HG03175 (cell line): ENCODE data around the gene ARSB.
"Not testable (repeated sequence)": the region's sequence is repeated elsewhere in the genome, so short reads cannot be mapped to it uniquely, and the experiment has no call there.

Experiments
- ATAC-seq: cut with Tn5 transposase; IDR thresholded peaks from one replicate; pipeline ENCODE4 v1.9.1; 2021; ENCODE audit warnings: mild to moderate bottlenecking, moderate library complexity; ENCODE audit not compliant: unreplicated experiment

Gene ARSB

GRCh38 chr5:78958672-78959445 lies 26.3 kb downstream of the ARSB start:
- ATAC-seq: no peak

DNA sequence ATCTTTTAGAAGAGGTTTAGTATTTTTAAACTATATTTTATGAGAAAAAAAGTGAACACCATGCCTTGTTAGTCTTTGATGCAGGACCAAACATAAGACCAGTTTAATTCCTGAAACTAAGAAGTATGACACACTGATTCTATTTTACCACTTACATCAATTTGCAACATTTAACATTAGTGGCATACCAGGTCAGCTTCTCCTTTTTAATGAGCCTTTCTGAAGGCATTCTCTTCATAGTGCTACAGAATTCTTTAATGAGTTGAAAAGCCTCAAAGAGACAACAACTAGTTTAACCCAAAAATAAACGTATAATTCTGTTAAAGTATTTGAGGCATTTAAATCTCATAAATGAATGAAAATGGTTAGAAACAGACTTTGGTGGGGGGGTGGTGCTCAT lies 28.2 kb downstream of the ARSB start:
- ATAC-seq: no peak

- ATAC-seq: no peak
These were observed 31.9 kb downstream of the ARSB start for GRCh38 chr5:78953092-78953800.

DNA sequence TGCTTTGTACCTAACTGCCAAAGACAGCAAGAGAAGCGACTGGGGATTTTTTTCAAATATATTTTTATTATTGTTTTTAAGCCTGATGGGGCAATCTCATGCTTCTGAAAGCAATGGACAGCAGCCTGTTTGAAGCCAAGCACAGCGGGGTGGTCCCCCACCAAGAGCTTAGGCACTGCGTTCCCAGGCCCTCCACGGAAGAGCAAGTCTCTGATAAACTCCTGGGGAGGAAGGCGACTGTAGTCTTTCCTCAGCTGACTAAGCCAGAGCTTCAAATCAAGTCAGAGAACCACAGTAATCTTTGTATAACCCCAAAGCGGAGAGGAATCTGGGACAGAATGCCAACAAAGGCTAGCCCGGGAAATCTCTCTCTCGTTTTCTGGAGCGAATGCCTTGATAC lies 54.4 kb downstream of the ARSB start:
- no peak for ATAC-seq

DNA sequence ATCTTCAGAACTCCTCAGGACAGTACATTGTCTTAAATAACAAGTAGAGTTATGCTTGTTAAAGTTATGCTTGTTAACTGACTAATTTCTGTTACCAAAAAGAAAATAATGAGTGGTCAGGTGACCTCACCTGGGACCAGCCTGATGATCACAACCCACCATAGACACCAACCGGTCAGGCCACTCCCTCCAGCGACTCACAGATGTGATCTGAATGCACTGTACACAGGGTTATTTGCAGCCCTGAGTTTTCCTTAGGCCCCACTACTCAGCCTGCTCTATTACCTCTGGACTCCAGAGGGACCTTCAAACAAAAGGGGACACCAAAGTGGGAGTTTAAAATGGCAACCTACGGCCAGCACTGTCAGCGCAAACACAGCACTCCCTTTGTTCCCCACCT lies 55.3 kb downstream of the ARSB start:
- no peak for ATAC-seq

- ATAC-seq: no peak
These were observed 57.3 kb downstream of the ARSB start for GRCh38 chr5:78927657-78928282.

GRCh38 chr5:78926252-78926651 lies 58.9 kb downstream of the ARSB start:
- ATAC-seq: no peak

- no peak for ATAC-seq
These were observed 59.8 kb downstream of the ARSB start for GRCh38 chr5:78925129-78925876.

- peak; percentile 20 for ATAC-seq
These were observed 61.5 kb downstream of the ARSB start for GRCh38 chr5:78923622-78923970.

DNA sequence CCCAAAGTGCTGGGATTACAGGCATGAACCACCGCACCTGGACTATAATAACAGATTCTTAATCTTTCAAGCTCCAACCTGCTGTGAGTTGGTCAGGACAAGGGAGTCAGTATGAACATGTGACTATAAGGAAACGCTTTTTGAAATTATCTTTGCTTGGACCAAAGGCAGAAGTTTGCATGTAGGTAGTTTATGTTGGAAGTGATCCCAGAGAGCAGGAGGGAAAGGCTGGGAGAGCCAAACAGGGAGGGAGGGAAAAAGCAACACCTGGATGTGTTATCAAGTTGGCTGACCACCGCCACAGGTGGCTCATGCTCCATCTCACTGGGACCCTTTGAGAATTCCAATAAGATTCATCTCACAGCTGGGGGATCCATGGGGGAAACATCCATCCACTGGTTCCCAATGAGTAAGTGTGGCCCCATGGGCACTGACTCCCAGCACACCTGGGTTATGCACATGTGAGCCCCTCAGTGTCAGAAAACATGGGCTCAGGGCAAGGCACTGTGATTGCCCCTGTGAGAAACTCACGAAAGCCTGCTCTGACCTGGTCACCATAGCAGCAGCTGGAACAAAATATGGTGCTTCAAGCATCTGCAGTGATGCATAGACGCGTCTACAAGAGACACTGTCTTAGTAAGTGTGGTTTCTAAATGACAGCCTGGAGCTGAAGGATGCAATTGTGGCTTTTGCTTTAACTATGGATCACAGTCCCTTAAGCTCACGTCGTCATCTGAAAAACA lies 62.1 kb downstream of the ARSB start:
- ATAC-seq: peak; percentile 84

DNA sequence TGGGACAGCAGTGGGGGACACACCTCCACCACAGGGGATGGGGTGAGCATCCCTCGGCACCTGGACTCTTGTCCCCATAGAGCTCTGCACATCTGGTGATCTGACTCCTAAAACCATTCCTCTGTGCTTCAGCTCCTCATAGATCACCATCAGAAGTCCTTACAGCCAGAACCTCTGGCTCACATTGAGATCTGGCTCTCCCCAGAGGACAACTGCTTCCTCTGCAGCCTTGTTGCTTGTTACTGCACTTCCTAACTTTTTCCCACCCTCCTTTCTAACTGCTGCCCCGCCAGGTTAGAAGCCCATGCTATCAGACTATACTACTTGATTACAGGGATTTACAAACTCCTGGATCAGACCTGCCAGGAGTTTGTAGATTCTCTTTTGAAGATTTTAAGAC lies 64.5 kb downstream of the ARSB start:
- no peak for ATAC-seq

- ATAC-seq: no peak
These were observed 65.3 kb downstream of the ARSB start for GRCh38 chr5:78919796-78920195.

DNA sequence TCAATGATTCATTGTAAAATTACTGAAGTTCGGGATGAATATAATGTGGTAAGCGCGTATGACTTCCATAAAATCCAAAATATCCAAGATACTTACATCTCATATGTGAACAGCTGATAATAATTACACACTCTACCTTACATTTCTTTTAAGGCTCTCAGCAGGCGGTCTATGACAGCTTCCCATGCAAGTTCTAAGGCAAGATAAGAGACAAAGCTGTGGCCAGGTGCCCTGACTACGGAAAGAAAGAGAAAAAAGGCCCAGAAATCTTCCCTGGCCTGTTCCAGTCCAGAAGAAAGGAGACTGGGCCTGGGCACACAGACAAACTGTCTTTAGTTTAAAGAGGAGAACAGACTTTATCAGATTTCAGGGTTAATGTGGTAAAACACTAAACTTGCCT lies 69.1 kb downstream of the ARSB start:
- ATAC-seq: no peak

- no peak for ATAC-seq
These were observed 69.9 kb downstream of the ARSB start for GRCh38 chr5:78915170-78915569.

GRCh38 chr5:78912811-78913210 lies 72.3 kb downstream of the ARSB start:
- ATAC-seq: no peak

DNA sequence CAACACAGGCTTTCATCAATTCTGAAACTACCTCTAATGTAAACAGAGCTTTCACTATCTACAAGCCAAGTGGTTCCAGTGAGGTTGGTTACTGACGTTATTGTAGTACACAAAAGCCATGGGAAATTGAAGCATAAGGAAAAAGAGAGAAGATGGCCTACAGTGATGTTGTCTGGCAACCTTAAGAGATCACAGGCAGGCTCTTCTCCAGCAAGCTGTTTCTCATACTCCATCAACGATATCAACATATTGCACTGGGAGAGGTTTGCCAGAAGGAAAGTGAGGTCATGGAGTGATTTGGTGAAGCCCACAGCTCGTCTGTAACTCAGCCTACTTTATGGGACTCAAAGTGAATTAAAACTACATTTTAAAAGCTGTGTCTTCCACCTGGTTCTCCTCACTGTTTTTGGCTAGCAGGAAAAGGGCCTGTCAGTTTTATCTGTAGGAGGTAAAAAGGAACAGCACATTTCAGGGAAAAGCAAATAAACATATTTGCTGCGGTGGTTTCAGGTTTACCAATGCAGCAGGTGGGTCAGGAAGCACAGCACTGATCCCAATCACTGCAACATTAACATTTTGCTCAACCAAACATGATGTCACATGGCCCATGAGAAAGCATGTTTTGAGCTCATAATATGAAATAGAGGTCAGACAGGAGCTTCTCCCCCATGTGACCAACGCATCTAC lies 72.9 kb downstream of the ARSB start:
- ATAC-seq: no peak

DNA sequence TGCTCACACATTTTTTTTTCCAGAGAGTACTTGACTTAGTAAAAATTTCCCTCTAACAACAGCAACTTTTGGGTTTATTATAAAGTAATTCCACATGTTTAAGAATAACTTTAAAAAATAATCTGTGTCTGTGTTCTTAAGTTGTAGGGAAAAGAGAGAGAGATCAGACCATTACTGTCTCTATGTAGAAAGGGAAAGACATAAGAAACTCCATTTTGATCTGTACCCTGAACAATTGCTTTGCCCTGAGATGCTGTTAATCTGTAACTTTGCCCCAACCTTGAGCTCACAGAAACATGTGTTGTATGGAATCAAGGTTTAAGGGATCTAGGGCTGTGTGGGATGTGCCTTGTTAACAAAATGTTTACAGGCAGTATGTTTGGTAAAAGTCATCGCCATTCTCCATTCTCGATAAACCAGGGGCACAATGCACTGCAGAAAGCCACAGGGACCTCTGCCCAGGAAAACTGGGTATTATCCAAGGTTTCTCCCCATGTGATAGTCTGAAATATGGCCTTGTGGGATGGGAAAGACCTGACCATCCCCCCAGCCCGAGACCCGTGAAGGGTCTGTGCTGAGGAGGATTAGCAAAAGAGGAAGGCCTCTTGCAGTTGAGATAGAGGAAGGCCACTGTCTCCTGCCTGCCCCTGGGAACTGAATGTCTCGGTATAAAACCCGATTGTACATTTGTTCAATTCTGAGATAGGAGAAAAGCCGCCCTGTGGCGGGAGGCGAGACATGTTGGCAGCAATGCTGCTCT lies 75.7 kb downstream of the ARSB start:
- ATAC-seq: not testable (repeated sequence)

DNA sequence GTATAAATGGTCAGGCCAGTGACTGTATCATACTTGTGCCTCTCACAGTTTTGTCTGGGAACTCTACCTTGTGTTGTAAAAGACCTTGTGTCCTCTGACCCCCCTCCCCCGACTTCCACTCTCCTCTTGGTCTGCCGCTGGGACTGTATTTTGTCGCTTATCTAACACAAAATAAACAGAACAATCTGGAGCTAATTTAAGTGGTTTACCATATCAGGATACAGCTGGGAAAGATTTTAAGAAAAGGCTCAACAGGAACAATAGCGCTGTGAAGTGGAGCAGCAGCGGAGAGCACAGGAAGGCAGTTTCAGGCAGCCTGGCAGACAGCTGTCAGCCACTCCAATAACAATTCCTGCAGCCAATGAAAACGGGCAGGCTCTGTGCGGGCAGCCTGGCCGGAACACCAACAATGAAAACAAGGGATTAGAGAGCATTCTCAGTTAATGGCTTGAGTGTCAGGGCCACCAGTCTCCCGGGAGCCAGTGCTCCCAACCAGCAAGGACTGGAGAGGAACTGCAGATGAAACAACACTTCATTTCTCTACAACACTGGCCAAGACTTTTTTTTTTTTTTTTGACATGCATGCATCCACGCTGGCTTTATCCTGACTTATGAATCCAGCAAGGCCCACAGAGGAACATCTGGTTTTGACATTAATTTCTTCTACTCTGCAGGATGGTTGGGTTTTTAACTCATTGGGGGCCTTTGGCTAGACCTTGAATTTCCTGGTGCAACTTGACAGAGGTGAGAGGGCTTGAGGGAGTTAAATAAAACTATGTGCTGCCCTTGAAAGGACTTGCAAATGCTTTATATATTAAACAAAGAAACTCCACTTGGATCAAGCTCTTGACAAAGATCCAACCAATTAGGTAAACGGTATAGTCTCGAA lies 76.7 kb downstream of the ARSB start:
- ATAC-seq: no peak
